GM18867 (cell line): ENCODE data around the gene FHOD3.

ENCODE experiments used
- ATAC-seq: cut with Tn5 transposase; IDR thresholded peaks from one replicate; pipeline ENCODE4 v1.9.1; 2021; ENCODE audit warnings: mild to moderate bottlenecking, moderate library complexity; ENCODE audit not compliant: unreplicated experiment

The FHOD3 gene

DNA sequence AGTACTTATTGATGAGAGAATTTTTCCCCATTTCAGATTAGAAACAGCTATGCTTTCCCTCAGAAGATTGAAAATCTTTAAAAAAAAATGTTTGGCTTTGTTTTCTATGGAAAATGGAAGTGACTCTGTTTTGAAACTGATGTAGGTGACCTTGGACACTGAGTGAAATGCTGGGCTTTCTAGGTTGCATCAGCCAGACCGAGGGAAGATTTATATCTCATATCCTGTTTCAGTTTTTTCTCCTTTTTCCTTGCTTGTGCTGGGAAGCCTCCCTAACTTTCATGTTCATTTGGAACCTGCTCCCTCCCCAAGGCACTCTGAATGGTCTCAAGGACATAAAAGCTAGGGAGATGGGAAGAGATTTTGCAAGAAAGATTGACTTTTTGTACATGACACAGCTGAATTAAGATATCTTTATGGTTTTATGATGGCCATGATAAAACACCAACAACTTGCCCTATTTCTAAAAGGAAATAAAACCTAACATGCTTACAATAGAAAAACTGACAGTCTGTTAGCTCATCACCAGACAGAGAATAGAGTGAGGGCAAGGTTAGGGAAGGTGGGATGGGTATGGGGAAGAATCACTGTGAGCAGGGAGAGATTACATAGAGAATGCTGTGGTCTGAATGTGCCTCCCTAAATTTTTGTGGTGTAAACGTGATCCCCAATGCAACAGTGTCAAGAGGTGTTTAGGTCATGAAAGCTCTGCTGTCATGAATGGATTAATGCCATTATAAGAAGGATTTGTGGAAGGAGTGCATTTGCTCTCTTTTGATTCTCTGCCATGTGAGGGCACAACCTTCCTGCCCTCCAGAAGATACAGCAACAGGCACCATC is 281.6 kb downstream of the FHOD3 start:
- ATAC-seq: no peak

DNA sequence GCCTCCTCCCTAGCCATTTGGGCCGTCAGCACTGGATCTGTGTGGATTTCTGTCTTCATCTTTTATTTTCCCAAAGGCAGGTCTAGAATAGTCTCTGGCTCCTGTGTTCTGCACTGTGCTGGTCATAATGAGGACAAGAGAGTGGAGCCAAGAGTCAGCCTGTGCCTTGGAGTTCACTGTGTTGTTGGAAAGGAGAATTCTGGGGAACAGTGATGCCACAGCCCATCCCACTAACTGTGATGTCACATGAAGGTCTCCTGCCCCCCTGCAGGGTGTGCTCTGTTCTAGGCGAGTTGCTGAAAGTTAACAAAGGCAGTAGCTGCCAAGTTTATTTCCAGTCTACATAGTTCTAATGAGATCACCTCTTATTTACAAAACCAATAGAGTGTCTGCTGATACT is 282.8 kb downstream of the FHOD3 start:
- ATAC-seq: no peak

DNA sequence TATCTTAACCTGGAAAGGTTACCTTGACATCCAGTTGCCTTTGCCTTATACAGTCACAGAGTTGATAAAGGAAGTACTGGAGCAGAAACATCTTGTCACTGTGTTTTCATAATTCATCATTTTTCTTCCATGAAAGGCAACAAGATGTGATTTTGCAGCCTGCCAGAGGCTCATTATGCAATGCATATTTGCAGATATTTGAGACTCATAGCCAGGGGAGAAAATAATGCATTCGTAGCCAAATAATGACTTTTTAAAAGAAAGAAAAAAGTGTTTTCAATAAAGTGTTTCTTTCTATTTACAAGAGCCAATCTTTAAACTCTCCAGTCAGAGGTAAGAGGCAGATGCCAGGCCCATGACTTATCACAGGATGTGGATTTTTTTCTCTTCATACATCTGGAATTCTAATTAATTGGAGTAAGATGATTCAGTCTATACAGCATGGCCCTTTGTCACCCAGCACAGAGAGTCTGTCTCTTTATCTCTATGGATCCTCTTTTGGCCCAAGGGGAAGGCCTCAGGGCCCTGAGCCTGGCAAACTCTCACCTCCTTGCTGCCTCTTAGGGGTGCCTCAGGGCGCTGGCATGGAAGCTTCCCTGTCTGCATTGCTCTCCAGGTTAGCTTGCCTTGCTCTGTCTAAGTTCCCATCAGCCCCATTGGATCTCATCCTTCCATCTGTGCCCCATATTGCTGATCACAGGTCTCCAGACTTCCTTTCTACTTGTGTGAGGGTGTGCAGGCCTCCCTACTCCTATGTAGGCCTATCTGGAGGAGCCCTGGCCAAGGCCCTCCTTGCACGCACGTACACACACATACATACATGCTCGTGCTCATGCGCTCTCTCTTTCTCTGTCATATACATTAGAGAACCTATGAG is 283.6 kb downstream of the FHOD3 start:
- no peak for ATAC-seq

DNA sequence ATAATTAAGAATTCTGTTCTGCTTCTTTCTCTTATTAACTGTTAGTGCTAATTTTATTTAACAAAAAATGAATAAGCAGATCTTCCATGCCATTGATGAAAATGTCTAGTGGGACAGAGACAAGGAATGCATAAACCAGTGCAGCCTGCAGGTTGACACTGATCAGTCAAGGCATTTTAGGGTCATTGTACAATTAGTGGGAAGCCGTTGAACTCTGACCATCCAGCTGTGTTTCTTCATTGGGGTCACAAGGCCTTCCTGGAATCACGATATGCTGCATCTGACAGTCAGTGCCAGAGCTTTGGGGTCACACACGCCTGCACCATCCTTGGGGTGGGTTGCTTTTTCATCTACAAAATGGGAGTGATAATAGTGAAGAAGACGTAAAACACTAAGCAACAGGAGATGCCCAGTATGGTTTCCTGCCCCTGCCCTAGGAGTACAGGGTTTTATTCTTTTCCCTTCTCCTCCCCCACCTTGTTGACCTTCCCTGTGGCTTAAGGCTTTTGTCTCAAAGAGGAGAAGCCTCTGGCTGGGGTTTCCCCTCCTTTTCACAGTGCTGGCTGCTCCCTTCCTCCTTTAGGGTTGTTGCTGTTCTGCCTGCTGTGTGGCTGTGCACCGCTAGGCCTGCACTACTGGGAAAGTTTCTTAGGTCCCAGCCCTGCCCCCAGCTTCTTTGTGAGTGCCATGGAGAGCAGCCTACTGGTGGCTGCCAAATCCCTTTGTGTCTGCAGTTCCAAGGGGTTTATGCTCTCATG is 285.7 kb downstream of the FHOD3 start:
- no peak for ATAC-seq

DNA sequence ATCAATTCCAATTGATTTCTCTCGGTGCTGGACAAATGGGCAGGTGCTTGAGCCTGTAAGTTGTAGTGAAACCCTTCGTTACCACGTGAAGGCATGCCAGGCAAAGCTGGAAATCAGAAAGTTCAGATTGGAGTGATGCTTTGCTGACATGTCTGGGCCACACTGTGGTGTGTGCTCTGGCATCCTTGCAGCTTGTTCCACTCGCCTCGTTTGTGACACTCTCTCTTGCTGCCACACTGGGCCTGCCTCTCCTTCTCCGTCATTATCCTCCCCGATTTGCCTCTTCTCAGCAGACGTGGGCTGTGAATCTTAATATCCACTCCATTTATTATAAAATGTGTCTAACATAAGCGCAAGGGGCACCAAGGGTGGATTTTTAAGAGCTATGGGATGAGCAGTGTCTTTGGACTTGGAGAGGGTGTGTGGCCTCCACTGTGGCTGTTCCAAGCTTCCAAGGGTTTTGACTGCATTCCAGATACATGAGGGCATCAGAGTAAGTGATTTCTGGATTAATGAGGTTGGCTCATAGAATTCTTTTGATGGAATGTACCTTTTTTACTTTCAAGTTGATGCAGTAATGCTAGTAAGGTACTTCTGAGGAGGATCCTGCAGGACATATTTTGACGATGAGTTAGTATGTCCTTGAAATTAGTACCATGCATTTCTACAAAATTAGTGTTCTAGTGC is 292.5 kb downstream of the FHOD3 start:
- no peak for ATAC-seq

DNA sequence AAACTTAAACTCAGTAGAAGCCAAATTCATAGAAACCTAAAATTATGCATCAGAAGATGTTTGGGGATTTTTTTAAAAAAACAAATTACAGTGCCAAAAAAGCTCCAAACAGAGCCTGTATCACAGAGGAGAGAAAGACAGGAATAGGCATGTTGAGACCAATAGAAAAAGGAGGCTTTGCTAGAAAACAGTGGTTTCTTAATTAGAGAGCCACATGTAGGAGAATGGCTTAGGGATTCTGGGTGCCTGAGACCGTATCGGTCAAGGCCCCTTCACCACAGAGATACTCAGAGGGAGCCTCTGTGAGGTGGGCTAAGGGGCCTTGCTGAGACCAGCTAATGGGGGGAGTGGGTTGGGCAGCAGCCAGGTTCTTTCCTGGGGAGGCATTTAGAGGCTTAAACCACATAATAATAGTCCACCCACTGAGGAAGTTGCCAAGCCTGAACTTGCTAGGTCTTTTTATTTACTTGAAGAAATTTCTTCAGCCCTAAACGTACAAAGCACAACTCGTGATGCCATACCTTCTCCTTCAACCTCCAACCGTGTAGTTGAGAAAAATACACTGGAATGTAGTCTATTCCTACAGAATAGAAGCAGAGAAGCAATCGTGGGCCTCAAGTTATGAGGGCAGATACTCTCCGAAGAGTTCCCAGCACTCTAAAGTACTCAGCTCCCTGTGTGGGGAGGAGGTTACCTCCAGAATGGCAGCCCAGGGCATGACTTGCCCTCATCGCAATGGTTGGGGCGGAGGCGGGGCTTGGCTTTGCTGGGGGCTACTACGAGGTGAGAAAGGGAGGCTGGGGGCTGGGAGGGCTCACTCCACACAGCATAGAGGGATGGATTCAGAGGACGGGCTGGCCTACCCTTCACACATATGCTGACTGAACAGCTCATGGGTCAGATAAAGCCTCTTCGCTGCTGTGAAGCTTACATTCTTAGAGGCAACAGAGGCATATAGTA is 293.4 kb downstream of the FHOD3 start:
- no peak for ATAC-seq

DNA sequence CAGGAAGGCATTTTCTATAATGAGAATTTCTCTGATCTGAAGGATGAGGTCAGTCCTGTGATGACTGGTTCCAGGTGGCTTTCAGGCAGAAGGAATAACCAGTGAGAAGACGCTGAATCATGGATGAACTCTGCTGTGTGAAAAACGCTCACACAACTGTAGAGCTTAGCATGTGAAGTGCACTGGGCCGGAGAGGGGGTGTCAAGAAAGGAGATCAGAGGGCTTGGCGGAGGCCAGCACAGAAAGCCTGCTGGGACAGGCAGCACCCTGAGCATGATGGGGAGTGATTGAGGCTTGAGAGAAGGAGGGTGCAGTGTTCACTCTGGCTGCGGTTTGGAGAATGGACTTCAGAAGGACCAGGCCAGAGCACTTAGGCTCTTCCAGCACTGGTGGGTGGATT is 294.8 kb downstream of the FHOD3 start:
- no peak for ATAC-seq

DNA sequence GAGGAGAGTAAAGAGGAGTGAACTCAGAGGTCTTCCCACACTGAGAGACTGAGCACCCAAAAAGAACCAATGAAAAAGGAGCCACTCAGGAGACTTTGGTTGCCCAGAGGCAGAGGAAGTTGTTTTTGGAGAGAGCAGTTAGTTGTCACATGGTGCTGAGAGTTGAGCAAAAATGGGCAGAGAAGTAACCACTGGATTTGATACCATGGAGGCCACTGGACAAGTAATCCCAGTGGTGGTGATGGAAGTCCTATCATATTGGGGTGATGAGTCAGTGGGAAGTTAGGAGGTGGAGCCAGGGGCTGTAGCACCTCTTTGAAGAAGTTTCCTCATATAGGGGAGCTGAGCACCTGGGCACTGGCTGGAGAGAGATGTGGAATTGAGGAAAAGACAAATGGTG is 295.5 kb downstream of the FHOD3 start:
- no peak for ATAC-seq

DNA sequence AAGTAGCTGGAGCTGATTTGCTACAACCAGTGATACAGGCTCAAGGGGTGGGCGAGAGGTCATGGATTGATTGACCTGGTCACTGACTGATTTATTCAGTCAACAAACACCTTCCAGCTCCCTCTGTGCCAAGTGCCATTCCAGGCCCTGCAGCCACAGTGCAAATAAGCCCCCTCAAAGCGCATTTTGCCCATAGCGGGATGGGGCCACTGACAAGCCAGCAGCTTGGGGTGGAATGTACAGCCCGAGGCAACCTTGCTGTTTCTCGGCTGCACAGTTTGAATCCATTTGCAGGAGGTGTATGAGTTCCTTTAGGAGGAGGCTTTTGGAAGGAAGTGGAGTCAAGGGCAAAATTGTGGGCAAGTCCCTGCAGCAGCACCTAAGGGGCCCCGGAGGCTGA is 296.1 kb downstream of the FHOD3 start:
- no peak for ATAC-seq

DNA sequence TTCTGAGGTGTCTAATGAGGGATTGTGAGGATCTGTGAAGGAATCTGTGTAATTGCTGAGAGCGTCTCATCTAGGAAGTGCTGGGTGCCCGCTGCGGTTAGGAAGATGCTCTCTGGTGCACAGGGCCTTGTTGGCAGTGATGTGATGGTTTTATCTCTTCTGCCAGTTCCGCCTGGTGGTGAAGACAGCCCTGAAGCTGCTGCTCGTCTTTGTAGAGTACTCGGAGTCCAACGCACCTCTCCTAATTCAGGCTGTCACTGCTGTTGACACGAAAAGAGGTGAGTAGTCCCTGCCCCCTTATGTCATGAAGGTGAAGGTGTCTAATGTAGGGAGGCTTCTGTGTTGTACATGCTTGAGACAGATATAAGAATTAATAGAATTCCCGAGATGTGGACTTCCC is 297.1 kb downstream of the FHOD3 start:
- no peak for ATAC-seq

DNA sequence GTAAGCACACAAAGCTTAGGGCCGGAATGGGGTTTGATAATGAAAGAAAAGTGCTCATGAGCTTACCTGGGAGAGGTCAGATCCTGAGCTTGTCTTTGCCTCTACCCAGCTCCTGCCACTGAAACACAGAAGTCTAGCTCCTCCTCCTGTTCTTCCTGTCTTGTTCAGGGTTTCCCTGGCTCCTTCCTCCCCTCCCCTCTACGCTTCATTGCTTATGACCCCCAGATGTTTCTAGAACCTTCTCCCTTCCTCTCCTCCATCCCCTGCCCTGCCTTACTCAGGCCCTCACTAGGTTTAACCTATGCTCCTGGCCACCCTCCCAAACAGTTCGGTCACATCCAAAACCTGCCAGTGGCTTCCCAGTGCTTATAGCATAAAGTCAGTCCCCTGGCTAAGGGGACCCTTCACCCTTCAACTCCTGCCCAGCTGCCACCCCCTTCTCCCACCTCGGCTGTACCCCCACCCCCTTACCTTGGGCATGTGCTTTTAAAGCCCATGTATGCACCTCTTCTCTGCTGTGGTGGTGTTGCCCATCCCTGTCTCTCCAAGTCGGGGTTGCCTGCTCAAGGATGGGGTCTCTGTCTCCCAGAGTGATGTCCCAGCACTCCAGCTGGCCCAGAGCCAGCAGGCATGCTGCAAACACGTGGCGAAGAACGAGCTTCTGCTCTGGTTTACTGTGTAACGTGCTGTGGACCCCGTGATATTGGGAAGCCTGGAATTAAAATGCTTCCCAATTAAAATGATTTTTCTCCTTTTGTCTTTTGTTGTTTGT is 297.7 kb downstream of the FHOD3 start:
- ATAC-seq: no peak

DNA sequence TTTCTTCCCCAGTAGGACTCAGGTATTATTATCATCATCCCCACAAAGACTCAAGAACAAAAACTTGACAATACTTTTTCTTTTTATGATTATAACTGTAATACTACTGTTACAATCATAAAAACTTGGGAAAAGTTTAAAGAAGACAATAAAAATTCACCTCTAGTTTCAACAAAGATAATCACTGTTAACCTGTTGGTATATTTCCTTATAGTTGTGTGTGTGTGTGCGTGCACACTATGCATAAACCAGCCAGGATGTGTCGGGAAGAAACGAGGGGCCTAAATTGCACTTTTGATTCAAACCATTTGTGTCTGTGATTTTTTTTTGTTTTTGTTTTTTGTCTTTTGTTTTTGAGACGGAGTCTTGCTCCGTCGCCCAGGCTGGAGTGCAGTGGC is 298.3 kb downstream of the FHOD3 start:
- ATAC-seq: no peak

DNA sequence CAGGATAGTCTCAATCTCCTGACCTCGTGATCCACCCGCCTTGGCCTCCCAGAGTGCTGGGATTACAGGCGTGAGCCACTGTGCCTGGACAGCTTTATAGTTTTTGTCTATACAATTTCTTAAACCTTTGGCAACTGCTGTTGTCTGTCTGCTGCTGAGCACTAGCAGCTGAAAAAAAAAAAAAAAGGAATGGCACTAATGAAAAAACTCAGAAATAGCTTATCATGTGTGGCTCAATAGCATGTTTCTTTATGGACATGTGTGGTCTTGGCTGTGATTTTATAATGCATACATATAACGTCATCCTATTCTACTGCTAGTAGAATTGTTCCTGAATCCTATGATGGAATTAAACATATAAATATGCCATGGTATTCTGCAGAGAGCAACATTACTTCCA is 300.1 kb downstream of the FHOD3 start:
- no peak for ATAC-seq

DNA sequence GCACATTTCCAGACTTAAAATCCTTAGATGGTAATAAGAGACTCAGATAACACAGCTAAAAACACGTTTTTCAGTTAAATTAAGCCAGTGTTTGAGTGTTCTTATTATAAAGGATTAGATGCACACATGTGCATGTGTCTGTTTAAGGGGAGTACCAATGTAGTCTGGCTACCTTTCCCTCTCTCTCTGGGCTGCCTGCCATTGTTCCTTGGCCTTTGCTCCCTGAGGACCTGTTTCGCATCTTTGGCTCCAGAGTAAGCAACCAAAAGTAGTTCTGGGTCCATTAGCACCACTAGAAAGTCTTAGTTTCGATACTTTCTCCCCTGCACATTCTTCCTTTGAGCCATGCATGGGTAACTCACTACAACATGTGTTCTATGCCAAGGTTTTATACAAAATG is 303.0 kb downstream of the FHOD3 start:
- no peak for ATAC-seq

DNA sequence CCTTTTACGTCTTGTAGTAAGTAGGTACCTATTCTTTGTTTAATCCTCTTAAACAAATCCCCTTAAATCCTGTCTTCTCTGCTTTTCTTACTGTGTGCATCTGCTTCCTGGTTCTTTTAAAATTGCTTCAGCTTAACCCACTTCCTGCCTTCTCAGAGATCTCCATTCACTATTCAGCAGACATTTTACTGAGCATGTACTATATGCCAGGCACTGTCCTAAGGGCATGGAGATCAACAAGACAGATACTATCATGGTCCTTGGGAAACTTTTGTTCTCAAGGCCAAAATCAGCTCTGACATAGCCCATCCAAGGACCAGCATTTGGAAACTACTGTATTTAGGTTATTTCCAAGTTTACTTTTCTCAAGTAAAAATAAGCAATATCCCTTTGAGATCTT is 303.8 kb downstream of the FHOD3 start:
- ATAC-seq: no peak

DNA sequence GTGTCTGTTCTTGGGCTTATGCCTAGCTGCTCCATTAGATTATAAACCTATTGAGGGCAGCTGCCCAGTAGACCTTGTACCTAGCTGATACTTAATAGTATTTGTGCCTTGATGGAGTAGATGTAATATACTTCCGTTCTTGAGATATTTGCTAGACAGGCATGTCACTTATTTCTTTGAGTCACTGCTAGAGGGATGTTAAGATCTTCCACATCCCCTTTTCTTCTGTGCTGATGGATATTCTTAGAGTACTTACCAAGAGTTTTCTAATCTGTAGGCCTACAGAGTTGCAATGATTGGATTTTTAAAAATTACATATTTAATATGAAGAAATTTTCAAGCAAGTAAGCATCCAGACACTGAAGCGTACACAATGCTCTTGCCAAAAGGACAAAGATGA is 304.6 kb downstream of the FHOD3 start:
- ATAC-seq: no peak

DNA sequence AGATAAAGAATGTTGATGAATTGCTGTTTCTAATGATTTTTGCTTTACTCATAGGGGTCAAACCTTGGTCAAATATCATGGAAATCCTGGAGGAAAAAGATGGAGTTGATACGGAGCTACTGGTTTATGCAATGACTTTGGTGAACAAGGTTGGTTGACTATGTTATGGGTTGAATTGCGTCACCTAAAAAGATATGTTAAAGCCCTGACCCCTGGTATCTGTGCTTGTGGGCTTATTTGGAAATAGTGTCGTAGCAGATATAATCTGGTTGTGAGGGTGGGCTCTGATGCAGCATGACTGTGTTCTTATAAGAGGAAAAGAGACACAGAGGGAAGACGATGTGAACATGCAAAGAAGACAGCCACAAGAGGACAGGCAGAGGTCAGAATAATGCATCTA is 305.1 kb downstream of the FHOD3 start:
- ATAC-seq: no peak

DNA sequence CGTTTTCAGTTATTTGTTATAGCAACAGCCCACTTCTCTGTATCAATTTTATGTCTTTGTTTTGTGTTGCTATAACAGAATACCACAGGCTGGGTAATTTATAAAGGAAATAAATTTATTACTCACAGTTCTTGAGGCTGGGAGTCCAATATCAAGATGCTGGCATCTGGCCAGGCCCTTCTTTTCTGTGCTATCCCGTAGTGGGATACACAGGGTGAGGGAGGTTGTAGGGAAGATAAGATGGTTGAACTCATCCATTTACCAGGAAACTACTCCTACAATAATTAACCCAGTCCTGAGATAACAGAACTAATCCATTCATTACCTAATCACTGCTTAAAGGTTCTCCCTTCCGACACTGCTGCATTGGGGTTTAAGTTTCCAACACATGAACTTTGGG is 310.6 kb downstream of the FHOD3 start:
- ATAC-seq: no peak

DNA sequence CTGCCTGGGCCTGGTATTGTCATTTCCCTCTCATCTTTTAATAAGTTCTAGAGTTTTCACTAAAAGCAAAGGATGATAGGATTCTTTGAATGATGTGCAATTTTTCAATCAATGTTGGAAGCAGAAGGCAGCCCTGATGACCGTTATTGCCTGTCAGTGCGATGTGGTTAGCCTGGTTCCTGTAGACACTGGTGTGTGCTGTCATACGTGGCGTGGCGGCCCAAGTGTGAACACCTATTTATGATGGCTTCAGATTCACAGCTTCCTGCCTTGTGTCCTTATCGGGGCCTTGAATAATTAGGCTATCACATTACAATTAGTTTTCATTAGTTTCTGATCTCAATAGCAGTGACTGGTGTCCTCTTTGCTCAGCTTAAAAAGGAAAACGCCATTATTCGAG is 312.7 kb downstream of the FHOD3 start:
- peak; percentile 90 for ATAC-seq
